ENCODE results near the gene UBA1. TPM values are rescaled to one million over a fixed set of nuclear protein-coding genes. Genes with fewer than 3 reads are reported as not detected.

The UBA1 gene
- total RNA-seq, 2 donors from 2014 or later, result 185 to 286 TPM

DNA sequence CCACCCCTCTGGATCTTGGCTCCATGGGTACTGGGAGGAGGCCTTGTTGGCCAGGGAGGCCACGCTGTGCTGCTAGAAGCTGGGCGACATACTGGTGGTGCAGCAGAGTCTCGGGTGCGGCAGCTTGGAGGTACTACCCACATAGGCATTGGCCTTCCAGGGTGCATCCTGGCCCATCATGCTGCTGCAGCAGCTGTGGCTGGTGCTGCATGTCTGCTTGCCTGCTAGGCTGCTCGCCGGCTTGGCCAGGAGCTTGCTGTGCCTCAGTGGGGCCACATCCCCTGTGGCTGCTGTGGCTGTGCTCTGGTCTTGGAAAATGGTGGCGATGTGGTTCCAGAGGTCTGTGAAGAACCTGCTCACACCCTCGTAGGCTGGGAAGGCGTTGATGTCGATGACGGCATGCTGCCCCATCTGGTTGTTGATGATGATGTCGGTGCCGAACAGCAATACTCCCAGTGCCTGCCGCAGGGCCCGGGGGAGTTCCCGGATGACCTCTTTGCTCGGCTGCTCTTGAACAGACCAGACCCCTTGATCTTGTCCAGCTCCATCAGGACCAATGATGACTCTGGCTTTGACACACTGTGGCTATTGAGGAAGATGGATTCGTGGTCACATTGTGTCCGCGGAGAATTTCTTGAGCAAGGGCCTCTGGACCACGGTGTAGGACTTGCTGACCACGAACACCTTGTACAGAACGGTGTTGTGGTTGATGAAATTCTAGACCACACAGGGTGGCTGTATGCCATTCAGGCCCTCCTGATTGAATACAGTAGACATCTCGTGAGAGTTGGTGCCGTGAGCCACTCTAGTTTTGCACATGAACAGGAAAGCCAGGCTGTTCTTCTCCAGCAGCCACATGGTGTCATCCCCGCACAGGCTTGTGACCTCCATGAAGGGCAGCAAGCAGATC is 36.8 kb upstream of the UBA1 start:
- no peaks in the 10 kb centered on the region for H3K27me3 ChIP-seq (replicated peaks; ENCODE audit: insufficient read depth)
- intact Hi-C loops (cut with DNase I), result no loop called here
- H3K36me3 ChIP-seq, result no peaks in the 10 kb centered on the region
- TF ChIP-seq POLR2AphosphoS5 (IDR thresholded peaks at IDR 0.05), result no peak
- no peak overlapping the region for H3K4me3 ChIP-seq
- H3K27ac ChIP-seq, result no peak overlapping the region
- H3K9me3 ChIP-seq, result no peaks in the 10 kb centered on the region
- 94% methylated on average over 14 of the region's 26 CpGs for WGBS
- no peak for DNase-seq (ENCODE audit: low spot score)
- no peaks in the 10 kb centered on the region for H3K4me1 ChIP-seq (replicated peaks)

DNA sequence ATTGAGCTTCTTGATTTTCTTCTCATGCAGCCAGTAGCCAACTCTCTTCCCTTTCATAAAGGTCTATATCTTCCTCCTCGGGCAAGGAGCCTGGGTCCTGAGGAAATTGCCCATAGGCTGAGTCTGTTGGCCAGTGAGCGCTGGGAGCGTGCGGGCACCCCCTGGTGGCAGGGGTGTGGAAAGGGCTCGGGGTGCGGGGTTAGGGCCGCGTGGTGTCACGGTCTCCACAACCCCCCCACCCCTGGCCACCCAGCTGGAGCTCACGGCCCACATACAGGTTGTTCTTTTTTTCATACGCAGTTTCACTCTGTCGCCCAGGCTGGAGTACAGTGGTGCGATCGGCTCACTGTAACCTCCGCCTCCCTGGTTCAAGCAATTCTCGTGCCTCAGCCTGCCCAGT is 35.5 kb upstream of the UBA1 start:
- H3K4me3 ChIP-seq, result no peak overlapping the region
- WGBS, result 96% methylated on average over 10 of the region's 16 CpGs
- intact Hi-C loops (cut with DNase I), result no loop called here
- H3K9me3 ChIP-seq, result no peaks in the 10 kb centered on the region
- H3K27ac ChIP-seq, result no peak overlapping the region
- no peaks in the 10 kb centered on the region for H3K27me3 ChIP-seq (replicated peaks; ENCODE audit: insufficient read depth)
- no peaks in the 10 kb centered on the region for H3K4me1 ChIP-seq (replicated peaks)
- TF ChIP-seq POLR2A (IDR thresholded peaks at IDR 0.05) (no peak), POLR2AphosphoS5 (IDR thresholded peaks at IDR 0.05) (no peak)
- TF ChIP-seq, protein P1, sequence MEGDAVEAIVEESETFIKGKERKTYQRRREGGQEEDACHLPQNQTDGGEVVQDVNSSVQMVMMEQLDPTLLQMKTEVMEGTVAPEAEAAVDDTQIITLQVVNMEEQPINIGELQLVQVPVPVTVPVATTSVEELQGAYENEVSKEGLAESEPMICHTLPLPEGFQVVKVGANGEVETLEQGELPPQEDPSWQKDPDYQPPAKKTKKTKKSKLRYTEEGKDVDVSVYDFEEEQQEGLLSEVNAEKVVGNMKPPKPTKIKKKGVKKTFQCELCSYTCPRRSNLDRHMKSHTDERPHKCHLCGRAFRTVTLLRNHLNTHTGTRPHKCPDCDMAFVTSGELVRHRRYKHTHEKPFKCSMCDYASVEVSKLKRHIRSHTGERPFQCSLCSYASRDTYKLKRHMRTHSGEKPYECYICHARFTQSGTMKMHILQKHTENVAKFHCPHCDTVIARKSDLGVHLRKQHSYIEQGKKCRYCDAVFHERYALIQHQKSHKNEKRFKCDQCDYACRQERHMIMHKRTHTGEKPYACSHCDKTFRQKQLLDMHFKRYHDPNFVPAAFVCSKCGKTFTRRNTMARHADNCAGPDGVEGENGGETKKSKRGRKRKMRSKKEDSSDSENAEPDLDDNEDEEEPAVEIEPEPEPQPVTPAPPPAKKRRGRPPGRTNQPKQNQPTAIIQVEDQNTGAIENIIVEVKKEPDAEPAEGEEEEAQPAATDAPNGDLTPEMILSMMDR (IDR thresholded peaks at IDR 0.05), result no peak
- H3K36me3 ChIP-seq, result no peaks in the 10 kb centered on the region
- no peak for DNase-seq (ENCODE audit: low spot score)

DNA sequence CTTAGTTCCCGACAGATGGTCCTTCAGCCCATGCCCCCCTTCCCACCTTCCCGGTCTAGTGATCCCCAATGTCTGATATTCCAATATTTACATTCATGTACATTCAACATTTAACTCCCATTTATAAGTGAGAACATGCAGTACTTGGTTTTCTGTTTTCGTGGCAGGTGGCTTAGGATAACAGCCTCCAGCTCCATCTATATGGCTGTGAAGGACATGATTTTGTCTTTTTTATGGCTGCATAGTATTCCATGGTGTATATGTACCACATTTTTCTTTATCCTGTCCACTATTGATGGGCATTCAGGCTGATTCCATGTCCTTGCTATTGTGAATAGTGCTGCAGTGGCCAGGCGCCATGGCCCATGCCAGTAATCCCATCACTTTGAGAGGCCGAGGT is 34.8 kb upstream of the UBA1 start:
- intact Hi-C loops (cut with DNase I), result no loop called here
- 100% methylated on average over 5 of the region's 5 CpGs for WGBS
- no peak for TF ChIP-seq POLR2A (IDR thresholded peaks at IDR 0.05)
- no peak for TF ChIP-seq POLR2AphosphoS5 (IDR thresholded peaks at IDR 0.05)
- TF ChIP-seq, protein P1 (IDR thresholded peaks at IDR 0.05), result no peak

DNA sequence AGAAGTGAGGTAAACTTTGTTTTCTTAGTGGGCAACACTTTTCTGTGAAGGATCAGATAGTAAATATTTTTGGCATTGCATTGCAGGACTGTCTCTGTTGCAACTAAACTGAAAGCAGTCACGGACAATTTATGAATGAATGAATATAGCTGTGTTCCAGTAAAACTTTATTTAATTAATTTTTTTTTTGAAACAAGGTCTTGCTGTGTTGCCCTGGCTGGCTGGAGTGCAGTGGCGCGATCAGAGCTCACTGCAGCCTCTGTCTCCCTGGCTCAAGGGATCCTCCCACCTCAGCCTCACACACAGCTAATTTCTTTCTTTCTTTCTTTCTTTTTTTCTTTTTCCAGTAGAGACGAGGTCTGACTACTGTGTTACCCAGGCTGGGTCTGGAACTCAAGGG is 32.8 kb upstream of the UBA1 start:
- no peak for DNase-seq (ENCODE audit: low spot score)
- no peak for TF ChIP-seq POLR2A (IDR thresholded peaks at IDR 0.05)
- TF ChIP-seq POLR2AphosphoS5 (IDR thresholded peaks at IDR 0.05), result no peak
- TF ChIP-seq, protein P1 (IDR thresholded peaks at IDR 0.05), result no peak
- no peaks in the 10 kb centered on the region for H3K9me3 ChIP-seq
- H3K27ac ChIP-seq, result no peak overlapping the region
- no peaks in the 10 kb centered on the region for H3K4me1 ChIP-seq (replicated peaks)
- H3K36me3 ChIP-seq, result no peaks in the 10 kb centered on the region
- intact Hi-C loops (cut with DNase I), result no loop called here
- H3K4me3 ChIP-seq, result no peak overlapping the region
- H3K27me3 ChIP-seq (replicated peaks; ENCODE audit: insufficient read depth), result no peaks in the 10 kb centered on the region
- 79% methylated on average over 4 of the region's 4 CpGs for WGBS

More for the DNA sequence above, 34.8 kb upstream of the UBA1 start:
- no peaks in the 10 kb centered on the region for H3K4me1 ChIP-seq (replicated peaks)
- H3K27ac ChIP-seq, result no peak overlapping the region
- no peaks in the 10 kb centered on the region for H3K36me3 ChIP-seq
- no peak overlapping the region for H3K4me3 ChIP-seq
- DNase-seq (ENCODE audit: low spot score), result no peak
- H3K27me3 ChIP-seq (replicated peaks; ENCODE audit: insufficient read depth), result no peaks in the 10 kb centered on the region
- no peaks in the 10 kb centered on the region for H3K9me3 ChIP-seq

DNA sequence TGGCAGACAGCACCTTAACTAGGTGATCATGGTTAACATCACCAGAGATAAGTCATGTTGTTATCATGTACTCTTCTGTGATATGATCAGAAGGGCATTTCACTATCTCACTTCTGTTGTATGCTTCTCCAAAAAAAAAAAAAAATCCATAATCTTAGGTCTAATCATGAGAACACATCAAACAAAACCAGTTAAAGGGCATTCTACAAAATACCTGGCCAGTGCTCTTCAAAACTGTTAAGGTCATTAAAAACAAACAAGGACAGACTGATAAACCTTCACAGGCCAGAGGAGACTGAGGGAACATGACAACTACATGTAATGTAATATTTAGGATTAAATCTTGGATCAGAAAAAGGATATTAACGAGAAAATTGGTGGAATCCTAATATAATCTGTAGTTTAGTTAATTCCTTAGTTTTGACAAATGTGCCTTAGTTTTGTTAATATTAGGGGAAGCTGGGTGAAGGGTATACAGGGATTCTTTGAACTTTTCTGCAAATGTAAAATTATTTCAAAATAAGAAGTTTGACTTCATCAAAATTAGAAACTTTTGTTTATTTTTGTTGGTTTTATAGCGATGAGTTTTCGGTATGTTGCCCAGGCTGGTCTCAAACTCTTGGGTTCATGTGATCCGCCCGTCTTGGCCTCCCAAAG is 30.6 kb upstream of the UBA1 start:
- TF ChIP-seq, protein P1 (IDR thresholded peaks at IDR 0.05), result no peak
- no peak for TF ChIP-seq POLR2AphosphoS5 (IDR thresholded peaks at IDR 0.05)
- no peak for TF ChIP-seq POLR2A (IDR thresholded peaks at IDR 0.05)
- intact Hi-C loops (cut with DNase I), result no loop called here
- 98% methylated on average over 5 of the region's 5 CpGs for WGBS
- H3K4me1 ChIP-seq (replicated peaks), result no peaks in the 10 kb centered on the region
- H3K4me3 ChIP-seq, result no peak overlapping the region
- DNase-seq (ENCODE audit: low spot score), result no peak
- H3K9me3 ChIP-seq, result no peaks in the 10 kb centered on the region
- no peaks in the 10 kb centered on the region for H3K36me3 ChIP-seq
- no peak overlapping the region for H3K27ac ChIP-seq
- H3K27me3 ChIP-seq (replicated peaks; ENCODE audit: insufficient read depth), result no peaks in the 10 kb centered on the region

Data from prostate gland (tissue), 2 donors.